WERI-Rb-1 (cell line): Measurements from ENCODE around the gene CCDC68.
"Not testable (repeated sequence)": the region's sequence is repeated elsewhere in the genome, so short reads cannot be mapped to it uniquely, and the experiment has no call there.

Source experiments
- DNase-seq: peaks from one replicate; pipeline ENCODE4 v3.0.0-alpha.2; 2020
- H3K27ac ChIP-seq: fragments of 250-450 bp; sonication (Bioruptor Pico); 2 replicates; pipeline ENCODE4 v1.5.1; 2020; ENCODE audit warnings: mild to moderate bottlenecking, moderate library complexity
- H3K27me3 ChIP-seq: fragments of 250-450 bp; sonication (Bioruptor Pico); 2 replicates; pipeline ENCODE4 v1.5.1; 2021; ENCODE audit warnings: mild to moderate bottlenecking, low read depth, moderate library complexity; ENCODE audit not compliant: insufficient read depth, severe bottlenecking
- H3K36me3 ChIP-seq: fragments of 250-450 bp; sonication (Bioruptor Pico); 2 replicates; pipeline ENCODE4 v1.5.1; 2020; ENCODE audit warnings: mild to moderate bottlenecking, moderate library complexity
- H3K4me3 ChIP-seq: 2 replicates; pipeline ENCODE4 v1.5.1; 2011; ENCODE audit warnings: low read depth, mild to moderate bottlenecking, control low read depth, low read length
- H3K9me3 ChIP-seq: fragments of 250-450 bp; sonication (Bioruptor Pico); 2 replicates; pipeline ENCODE4 v1.5.1; 2021; ENCODE audit warnings: mild to moderate bottlenecking, moderate library complexity; ENCODE audit not compliant: severe bottlenecking
- CTCF ChIP-seq: IDR thresholded peaks from 2 replicates; pipeline ENCODE4 v1.5.1; 2011; ENCODE audit warnings: low read depth, mild to moderate bottlenecking, control low read depth, inconsistent platforms, low read length

Gene CCDC68

DNA sequence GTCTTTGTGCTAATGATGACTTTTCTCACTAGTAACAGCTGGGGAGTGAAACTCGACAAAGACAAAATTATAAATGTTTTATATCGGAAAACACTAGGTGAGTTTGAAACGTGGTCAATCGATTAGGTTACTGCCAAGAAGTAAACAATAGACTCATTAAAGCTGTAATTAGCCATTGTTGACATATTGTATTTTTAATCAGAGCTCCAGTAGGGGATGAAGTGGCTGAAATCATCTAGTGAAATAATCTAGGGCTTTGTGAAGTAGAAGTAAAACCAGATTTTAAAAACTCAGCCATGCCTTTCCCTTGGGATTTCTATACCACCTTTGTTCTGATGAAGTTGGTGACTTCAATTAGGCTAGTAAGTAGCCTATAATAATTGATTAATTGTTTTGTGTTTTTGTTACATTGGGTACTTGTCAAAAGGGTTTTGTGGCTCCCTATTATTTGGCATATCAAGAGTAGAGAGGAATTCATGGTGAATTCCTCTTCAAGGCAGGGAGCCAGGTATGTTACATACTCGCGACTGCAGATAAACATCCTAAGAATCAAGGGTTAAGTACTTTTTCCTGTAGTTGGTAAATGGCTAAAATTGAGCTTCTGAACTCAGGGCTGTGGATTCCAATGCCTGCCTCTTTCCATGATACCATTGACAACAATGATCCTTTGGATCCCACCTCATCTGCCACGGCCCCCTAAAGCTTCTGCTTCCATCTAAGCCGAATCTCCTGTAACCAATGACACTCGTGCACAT is 99.4 kb downstream of the CCDC68 start:
- H3K27ac ChIP-seq = no peak overlapping the region
- no peak for DNase-seq
- H3K27me3 ChIP-seq = peaks cover 72% of the 10 kb centered on the region
- H3K4me3 ChIP-seq = no peak overlapping the region
- no peaks in the 10 kb centered on the region for H3K9me3 ChIP-seq
- H3K36me3 ChIP-seq = no peaks in the 10 kb centered on the region
- no peak for TF ChIP-seq CTCF

- no peaks in the 10 kb centered on the region for H3K9me3 ChIP-seq
- TF ChIP-seq CTCF = no peak
- no peak for DNase-seq
- no peaks in the 10 kb centered on the region for H3K36me3 ChIP-seq
- H3K27ac ChIP-seq = no peak overlapping the region
- H3K27me3 ChIP-seq = peaks cover 73% of the 10 kb centered on the region
- no peak overlapping the region for H3K4me3 ChIP-seq
Observed at GRCh38 chr18:54857499-54857898, 101.8 kb downstream of the CCDC68 start.

- Histone ChIP-seq H3K4me3 (no peak overlapping the region), H3K27me3 (peaks cover 77% of the 10 kb centered on the region), H3K9me3 (no peaks in the 10 kb centered on the region), H3K36me3 (no peaks in the 10 kb centered on the region), H3K27ac (no peak overlapping the region)
- no peak for DNase-seq
- TF ChIP-seq CTCF = no peak
Observed at GRCh38 chr18:54856105-54856646, 103.1 kb downstream of the CCDC68 start.

DNA sequence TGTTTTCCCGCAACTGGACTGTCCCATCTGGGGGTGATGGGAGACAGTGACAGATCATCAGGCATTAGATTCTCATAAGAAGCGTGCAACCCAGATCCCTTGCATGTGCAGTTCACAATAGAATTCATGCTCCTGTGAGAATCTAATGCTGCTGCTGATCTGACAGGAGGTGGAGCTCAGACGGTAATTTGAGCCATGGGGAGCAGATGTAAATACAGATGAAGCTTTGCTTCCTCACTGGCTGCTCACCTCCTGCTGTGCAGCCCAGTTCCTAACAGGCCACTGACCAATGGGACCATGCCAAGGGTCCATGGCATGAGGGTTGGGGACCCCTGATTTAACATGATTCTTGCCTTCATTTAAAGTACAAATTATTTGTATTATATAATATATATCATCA is 104.2 kb downstream of the CCDC68 start:
- DNase-seq, H3K36me3 ChIP-seq, H3K4me3 ChIP-seq, H3K9me3 ChIP-seq, H3K27ac ChIP-seq: not testable (repeated sequence)
- H3K27me3 ChIP-seq = peaks cover 71% of the 10 kb centered on the region

GRCh38 chr18:54852780-54853675 is 106.2 kb downstream of the CCDC68 start:
- H3K9me3 ChIP-seq = no peaks in the 10 kb centered on the region
- no peaks in the 10 kb centered on the region for H3K36me3 ChIP-seq
- no peak for DNase-seq
- no peak overlapping the region for H3K4me3 ChIP-seq
- H3K27me3 ChIP-seq = peaks cover 70% of the 10 kb centered on the region
- no peak overlapping the region for H3K27ac ChIP-seq
- no peak for TF ChIP-seq CTCF
